Fibroblast of lung (primary cell): Measurements from ENCODE around the gene FGGY. TPM values are rescaled to one million over a fixed set of nuclear protein-coding genes. Genes with fewer than 3 reads are reported as not detected.

Experiments used
- DNase-seq, 2 donors: peaks; one replicate each; pipeline versions ENCODE4 v3.0.0 to v3.0.0-alpha.2; 2010; ENCODE audit warnings: low read depth in 2 of 2
- H2AFZ ChIP-seq: 2 replicates; pipeline ENCODE4 v1.5.1; 2012; ENCODE audit warnings: low read length, control low read depth, inconsistent platforms
- H3K27ac ChIP-seq: 2 replicates; pipeline ENCODE4 v1.5.1; 2011; ENCODE audit warnings: low read length, control low read depth; ENCODE audit not compliant: insufficient read depth
- H3K27me3 ChIP-seq: 2 replicates; pipeline ENCODE4 v1.5.1; 2011; ENCODE audit warnings: mild to moderate bottlenecking, low read length; ENCODE audit not compliant: control insufficient read depth, insufficient read depth
- H3K36me3 ChIP-seq: 2 replicates; pipeline ENCODE4 v1.5.1; 2011; ENCODE audit warnings: low read length; ENCODE audit not compliant: control insufficient read depth, insufficient read depth
- H3K4me1 ChIP-seq: 2 replicates; pipeline ENCODE4 v1.5.1; 2011; ENCODE audit warnings: low read length; ENCODE audit not compliant: control insufficient read depth, insufficient read depth; ENCODE audit errors: extremely low read depth
- H3K4me2 ChIP-seq: 2 replicates; pipeline ENCODE4 v1.5.1; 2011; ENCODE audit warnings: low read length, control low read depth; ENCODE audit not compliant: insufficient read depth; ENCODE audit errors: extremely low read depth
- H3K4me3 ChIP-seq, 4 experiments: fragments of 200-600 bp in 1 of 4; sonication (generic) in 1 of 4; replicated peaks in 1 of 4; 2 replicates each; pipeline ENCODE4 v1.5.1; 2011 to 2016; ENCODE audit warnings: low read length in 4 of 4, low read depth in 3 of 4, mild to moderate bottlenecking in 3 of 4, control low read depth in 2 of 4, inconsistent platforms in 1 of 4, mixed read lengths in 1 of 4; ENCODE audit not compliant: insufficient read depth in 1 of 4; ENCODE audit errors: control extremely low read depth in 1 of 4
- H3K79me2 ChIP-seq: 2 replicates; pipeline ENCODE4 v1.5.1; 2012; ENCODE audit warnings: mild to moderate bottlenecking, low read length, inconsistent platforms; ENCODE audit not compliant: control insufficient read depth, insufficient read depth
- H3K9ac ChIP-seq: 2 replicates; pipeline ENCODE4 v1.5.1; 2011; ENCODE audit warnings: mild to moderate bottlenecking, low read length, control low read depth; ENCODE audit not compliant: insufficient read depth
- H3K9me3 ChIP-seq: 2 replicates; pipeline ENCODE4 v1.5.1; 2012; ENCODE audit warnings: low read depth, low read length; ENCODE audit not compliant: control insufficient read depth, insufficient read depth
- H4K20me1 ChIP-seq: 2 replicates; pipeline ENCODE4 v1.5.1; 2011; ENCODE audit warnings: low read length; ENCODE audit not compliant: control insufficient read depth, insufficient read depth; ENCODE audit errors: extremely low read depth
- EZH2 ChIP-seq: IDR thresholded peaks from 2 replicates; pipeline ENCODE4 v1.5.1; 2012; ENCODE audit warnings: low read length, control low read depth, mild to moderate bottlenecking; ENCODE audit errors: missing control alignments
- polyA plus RNA-seq, 2 donors: library from polyadenylated mRNA; depleted of rRNA in 1 of 2; stranded (reverse) in 1 of 2; unstranded in 1 of 2; fragments of >200 nt; gene quantifications; 2 replicates each; pipeline ENCODE4 v1.2.1, GENCODE V29; 2011 to 2012; ENCODE audit warnings: missing spikeins in 1 of 2
- total RNA-seq: library from RNA; depleted of rRNA; stranded (reverse); fragments of >200 nt; gene quantifications from 2 replicates; pipeline ENCODE4 v1.2.1, GENCODE V29; 2014
- TF ChIP-seq, protein P1 (sequence below), 2 donors: IDR thresholded peaks in 1 of 2; conservative IDR thresholded peaks in 1 of 2; 1 replicate in 1 of 2; 2 replicates in 1 of 2; pipeline ENCODE4 v1.5.1; 2011 to 2012; ENCODE audit warnings: low read length in 2 of 2, control low read depth in 1 of 2, inconsistent platforms in 1 of 2, low read depth in 1 of 2, mild to moderate bottlenecking in 1 of 2

FGGY gene
- total and polyA plus RNA-seq, 2 donors (not counting 1 experiment from before 2014, with no cell fraction given), result 9.5 to 32.4 TPM

DNA sequence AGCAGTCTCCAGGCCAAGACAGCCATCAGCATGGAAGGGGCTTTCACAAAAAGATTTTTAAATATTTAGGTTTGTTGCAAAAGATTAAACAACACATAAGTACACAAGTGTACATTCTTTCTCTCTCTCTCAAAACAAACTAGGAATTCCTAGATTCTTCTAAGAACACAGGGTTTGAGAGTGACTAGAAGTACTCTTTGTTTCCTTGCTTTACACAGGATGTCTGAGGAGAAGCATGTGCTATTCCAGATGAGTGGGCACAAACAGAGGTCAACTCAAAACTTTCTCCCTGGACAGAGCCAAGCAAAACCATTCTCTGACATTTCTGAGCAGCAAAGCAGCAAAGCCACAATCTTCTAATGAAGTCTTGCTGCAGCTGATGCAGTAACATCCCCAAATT lies 307.3 kb downstream of the FGGY start:
- H3K36me3 ChIP-seq, result no peaks in the 10 kb centered on the region
- no peak overlapping the region for H3K4me3 ChIP-seq
- no peak overlapping the region for H3K9ac ChIP-seq
- no peak overlapping the region for H2AFZ ChIP-seq
- H3K9me3 ChIP-seq, result no peaks in the 10 kb centered on the region
- H3K4me1 ChIP-seq, result no peaks in the 10 kb centered on the region
- TF ChIP-seq EZH2, result no peak
- TF ChIP-seq, protein P1, sequence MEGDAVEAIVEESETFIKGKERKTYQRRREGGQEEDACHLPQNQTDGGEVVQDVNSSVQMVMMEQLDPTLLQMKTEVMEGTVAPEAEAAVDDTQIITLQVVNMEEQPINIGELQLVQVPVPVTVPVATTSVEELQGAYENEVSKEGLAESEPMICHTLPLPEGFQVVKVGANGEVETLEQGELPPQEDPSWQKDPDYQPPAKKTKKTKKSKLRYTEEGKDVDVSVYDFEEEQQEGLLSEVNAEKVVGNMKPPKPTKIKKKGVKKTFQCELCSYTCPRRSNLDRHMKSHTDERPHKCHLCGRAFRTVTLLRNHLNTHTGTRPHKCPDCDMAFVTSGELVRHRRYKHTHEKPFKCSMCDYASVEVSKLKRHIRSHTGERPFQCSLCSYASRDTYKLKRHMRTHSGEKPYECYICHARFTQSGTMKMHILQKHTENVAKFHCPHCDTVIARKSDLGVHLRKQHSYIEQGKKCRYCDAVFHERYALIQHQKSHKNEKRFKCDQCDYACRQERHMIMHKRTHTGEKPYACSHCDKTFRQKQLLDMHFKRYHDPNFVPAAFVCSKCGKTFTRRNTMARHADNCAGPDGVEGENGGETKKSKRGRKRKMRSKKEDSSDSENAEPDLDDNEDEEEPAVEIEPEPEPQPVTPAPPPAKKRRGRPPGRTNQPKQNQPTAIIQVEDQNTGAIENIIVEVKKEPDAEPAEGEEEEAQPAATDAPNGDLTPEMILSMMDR (conservative IDR thresholded peaks at IDR 0.05 in 1 of 2, IDR thresholded peaks at IDR 0.05 in 1 of 2; ENCODE audit: low read depth in 1 of 2, low read length in 2 of 2), result no peak
- H4K20me1 ChIP-seq, result no peaks in the 10 kb centered on the region
- no peak overlapping the region for H3K27ac ChIP-seq
- peak in 1 of 2 donors; percentile 46 for DNase-seq
- H3K79me2 ChIP-seq, result no peaks in the 10 kb centered on the region
- H3K27me3 ChIP-seq, result no peaks in the 10 kb centered on the region
- H3K4me2 ChIP-seq, result no peak overlapping the region

DNA sequence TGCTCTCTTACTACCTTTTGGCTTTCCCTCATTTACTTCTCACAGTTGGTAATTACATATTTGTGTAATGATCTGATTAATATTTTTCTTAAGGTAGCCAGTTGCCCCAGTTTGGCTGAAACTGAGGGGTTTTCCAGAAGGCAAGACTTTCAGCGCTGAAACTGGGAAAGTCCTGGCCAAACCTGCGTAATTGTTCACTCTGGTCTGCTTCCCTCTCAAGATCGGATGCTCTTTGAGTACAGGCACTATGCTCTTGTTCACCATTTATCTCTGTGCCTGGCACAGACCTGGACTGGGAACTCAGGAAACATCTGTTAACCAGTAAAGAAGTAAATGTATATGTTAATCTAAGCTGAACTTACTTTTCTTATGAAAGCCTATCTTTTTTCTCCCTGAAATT lies 308.3 kb downstream of the FGGY start:
- H3K4me3 ChIP-seq, result no peak overlapping the region
- no peaks in the 10 kb centered on the region for H3K4me1 ChIP-seq
- H3K27me3 ChIP-seq, result no peaks in the 10 kb centered on the region
- H2AFZ ChIP-seq, result no peak overlapping the region
- no peaks in the 10 kb centered on the region for H4K20me1 ChIP-seq
- no peak overlapping the region for H3K27ac ChIP-seq
- H3K9ac ChIP-seq, result no peak overlapping the region
- H3K9me3 ChIP-seq, result no peaks in the 10 kb centered on the region
- DNase-seq, result no peak
- no peak overlapping the region for H3K4me2 ChIP-seq
- H3K79me2 ChIP-seq, result no peaks in the 10 kb centered on the region
- no peaks in the 10 kb centered on the region for H3K36me3 ChIP-seq
- no peak for TF ChIP-seq EZH2
- TF ChIP-seq, protein P1 (conservative IDR thresholded peaks at IDR 0.05 in 1 of 2, IDR thresholded peaks at IDR 0.05 in 1 of 2; ENCODE audit: low read depth in 1 of 2, low read length in 2 of 2), result no peak

DNA sequence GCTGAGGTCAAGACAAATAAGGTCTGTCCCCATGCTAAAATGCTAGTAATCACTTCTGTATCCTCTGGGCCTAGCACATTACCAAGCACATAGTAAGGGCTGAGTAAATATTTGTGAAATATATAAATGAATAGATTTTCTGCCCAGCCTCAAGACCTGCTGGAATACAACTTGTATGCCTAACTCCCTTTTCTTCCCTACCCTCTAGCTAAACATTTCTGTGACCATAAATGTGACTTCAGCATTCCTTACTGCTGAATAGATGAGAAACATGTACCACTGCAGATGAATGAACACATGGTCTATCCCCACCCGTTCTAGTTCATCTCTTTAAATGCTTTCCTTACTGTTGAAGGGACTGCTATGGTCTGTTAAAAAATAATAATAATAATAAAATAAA lies 308.9 kb downstream of the FGGY start:
- Histone ChIP-seq H3K9me3 (no peaks in the 10 kb centered on the region), H3K9ac (no peak overlapping the region), H3K27ac (no peak overlapping the region), H3K79me2 (no peaks in the 10 kb centered on the region), H3K4me1 (no peaks in the 10 kb centered on the region), H2AFZ (no peak overlapping the region), H3K4me3 (no peak overlapping the region), H3K4me2 (no peak overlapping the region), H3K36me3 (no peaks in the 10 kb centered on the region), H3K27me3 (no peaks in the 10 kb centered on the region), H4K20me1 (no peaks in the 10 kb centered on the region)
- DNase-seq, result peak in 1 of 2 donors; percentile 58
- TF ChIP-seq EZH2, result no peak
- TF ChIP-seq, protein P1 (conservative IDR thresholded peaks at IDR 0.05 in 1 of 2, IDR thresholded peaks at IDR 0.05 in 1 of 2; ENCODE audit: low read depth in 1 of 2, low read length in 2 of 2), result no peak
